Dedifferentiated amniotic fluid mesenchymal stem cell (primary cell): Measurements from ENCODE around the gene TSC22D4.
"Not testable (repeated sequence)": the region's sequence is repeated elsewhere in the genome, so short reads cannot be mapped to it uniquely, and the experiment has no call there.

ENCODE experiments used
- DNase-seq: peaks from one replicate; pipeline ENCODE4 v3.0.0-alpha.2; 2016; ENCODE audit errors: extremely low spot score

Gene TSC22D4

DNA sequence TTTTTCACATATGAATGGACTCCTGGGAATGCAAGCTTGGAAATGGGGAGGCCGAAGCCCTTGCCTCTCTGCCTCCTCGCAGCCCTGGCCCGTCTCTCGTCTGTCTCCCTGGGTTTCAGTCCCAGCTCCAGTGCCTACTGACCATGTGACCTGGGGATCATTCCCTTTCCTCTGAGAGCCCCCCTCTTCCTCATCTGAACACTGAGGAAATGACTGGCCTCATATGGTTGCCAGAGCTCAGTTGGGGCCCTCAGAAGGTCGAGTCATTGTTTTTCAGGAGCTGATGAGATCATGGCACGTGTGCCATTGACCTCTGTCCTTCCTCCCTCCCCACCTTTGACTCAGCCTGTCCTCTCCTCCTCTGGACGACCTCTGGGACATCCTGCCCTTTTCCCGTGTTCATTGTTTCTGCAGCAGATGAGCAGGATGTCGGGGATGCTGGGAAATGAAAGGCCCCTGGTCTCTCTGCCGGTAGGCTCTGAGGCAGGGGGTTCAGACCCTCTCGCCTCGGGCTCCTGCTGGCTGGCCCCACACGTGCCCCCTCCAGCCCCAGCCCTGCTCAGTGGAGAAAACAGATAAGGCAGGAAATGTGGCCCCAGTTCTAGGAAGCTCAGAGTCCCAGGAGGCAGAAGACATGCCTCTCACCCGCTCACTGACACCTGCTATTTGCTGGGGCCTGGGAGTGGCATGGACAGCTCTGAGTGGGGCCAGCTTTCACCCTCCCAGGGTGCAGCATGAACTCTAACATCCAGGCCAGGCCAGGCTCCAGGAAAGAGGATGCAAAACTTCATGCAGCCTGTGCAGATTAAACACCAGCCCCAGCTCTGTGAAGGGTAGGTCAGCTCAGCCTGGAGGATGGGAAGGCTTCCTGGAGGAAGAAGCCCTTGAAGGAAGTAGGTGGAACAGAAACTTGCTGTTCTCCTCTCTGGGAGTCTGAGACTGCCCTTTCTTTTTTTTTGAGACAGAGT lies 34.4 kb downstream of the TSC22D4 start:
- no peak for DNase-seq

DNA sequence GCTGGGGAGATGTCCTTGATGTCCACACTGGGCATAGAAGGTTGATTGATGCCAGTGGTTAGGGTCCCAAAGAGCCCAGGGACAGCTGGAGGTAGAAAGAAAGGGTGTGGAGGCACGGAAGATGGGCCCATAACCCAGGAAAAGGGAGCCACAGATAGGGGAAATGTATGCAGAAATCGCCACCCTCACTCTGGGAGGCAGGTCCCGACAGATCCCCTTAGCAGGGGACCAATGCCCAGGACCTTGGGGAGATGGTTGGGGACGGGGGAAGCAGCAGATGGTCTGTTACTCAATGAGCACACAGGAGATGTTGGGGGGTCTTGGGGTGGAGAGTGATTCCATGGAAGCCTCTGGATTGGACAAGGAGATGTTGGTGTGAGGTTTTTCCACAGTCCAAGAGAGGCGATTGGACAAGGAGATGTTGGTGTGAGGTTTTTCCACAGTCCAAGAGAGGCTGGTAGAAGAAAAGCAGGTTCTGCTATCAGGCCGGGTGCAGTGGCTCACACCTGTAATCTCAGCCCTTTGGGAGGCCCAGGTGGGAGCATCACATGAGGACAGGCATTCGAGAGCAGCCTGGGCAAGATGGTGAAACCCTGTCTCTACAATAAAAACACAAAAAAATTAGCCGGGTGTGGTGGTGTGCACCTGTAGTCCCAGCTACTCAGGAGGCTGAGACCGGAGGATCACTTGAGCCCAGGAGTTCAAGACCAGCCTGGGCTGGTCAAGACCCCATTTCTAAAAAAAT lies 35.7 kb downstream of the TSC22D4 start:
- no peak for DNase-seq

DNA sequence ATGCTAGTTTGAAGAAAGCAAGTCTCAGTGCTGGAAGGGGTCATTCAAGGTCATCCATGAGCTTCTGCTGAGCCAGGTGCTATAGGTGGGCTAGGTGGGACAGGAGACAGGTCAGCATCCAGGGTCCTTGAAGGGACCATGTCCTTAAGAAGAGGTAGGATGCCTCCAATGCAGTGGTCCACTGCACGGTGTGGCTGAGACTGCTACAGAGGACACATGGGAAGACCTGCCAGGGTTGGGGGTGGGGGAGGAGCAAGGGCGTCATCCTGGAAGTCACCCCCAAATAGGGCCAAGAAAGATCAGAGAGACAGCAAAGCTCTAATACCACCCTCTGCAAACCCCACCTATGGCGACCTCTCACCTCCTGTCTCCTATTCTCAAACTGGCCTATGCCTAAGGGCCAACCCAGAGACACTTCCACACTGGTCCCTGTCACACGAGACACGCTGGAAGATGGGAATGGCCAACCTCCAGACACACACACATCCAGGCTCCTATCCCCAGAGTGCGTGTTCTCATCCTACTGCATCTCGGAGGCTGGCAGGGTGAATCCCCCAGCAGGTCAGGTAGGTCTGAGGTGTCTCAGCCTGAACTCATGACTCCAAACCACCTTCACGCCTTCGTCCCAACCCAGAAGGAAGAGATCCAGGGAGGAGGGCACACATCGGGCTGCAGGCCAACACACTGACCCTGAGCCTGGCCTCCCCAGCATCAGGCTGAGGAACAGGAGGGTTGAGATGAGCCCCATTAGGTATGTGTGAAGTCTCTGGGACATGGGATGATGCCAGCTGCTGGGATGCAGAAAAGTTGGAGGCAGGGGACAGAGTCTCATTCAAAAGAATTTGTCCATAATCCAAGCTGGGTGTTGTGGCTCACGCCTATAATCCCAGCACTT lies 37.1 kb downstream of the TSC22D4 start:
- no peak for DNase-seq

DNA sequence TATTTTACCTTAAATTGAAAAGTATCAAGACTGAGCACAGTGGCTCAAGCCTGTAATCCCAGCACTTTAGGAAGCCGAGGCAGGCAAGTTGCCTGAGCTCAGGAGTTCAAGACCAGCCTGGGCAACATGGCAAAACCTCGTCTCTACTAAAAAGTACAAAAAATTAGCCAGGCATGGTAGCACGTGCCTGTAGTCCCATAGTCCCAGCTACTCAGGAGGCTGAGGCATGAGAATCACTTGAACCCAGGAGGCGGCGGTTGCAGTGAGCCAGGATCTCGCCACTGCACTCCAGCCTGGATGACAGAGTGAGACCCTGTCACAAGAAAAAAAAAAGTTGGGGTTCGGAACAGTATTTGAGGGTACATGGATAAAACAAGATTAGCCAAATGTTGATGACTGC lies 39.8 kb downstream of the TSC22D4 start:
- DNase-seq = not testable (repeated sequence)

DNA sequence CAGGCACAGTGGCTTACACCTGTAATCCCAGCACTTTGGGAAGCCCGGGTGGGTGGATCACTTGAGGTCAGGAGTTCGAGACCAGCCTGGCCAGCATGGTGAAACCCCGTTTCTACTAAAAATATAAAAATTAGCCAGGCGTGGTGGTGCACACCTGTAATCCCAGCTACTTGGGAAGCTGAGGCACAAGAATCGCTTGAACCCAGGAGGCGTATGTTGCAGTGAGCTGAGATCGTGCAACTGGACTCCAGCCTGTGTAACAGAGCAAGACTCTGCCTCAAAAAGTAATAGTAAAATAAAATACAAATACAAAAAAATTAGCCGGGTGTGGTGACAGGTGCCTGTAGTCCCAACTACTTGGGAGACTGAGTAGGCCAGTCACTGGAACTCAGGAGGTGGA lies 40.3 kb downstream of the TSC22D4 start:
- DNase-seq = not testable (repeated sequence)

DNA sequence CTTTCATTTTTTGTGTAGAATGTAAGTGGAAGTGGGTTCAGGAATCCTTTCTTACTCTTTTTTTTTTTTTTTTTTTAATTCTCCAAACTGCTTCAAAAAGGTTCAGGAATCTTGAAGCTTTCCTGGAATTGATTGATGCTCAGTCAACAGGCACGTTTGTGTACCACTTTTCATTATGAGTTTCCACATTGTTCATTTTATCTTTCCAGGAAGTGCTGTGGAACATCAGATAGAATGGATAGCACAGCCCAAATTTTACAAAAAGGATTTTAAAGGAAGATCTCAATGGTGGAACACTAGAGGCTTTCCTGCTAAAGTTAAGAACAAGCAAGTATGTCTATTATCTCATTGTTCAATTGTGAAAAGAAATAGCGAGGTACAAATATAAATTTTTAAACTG lies 40.8 kb downstream of the TSC22D4 start:
- DNase-seq = no peak

DNA sequence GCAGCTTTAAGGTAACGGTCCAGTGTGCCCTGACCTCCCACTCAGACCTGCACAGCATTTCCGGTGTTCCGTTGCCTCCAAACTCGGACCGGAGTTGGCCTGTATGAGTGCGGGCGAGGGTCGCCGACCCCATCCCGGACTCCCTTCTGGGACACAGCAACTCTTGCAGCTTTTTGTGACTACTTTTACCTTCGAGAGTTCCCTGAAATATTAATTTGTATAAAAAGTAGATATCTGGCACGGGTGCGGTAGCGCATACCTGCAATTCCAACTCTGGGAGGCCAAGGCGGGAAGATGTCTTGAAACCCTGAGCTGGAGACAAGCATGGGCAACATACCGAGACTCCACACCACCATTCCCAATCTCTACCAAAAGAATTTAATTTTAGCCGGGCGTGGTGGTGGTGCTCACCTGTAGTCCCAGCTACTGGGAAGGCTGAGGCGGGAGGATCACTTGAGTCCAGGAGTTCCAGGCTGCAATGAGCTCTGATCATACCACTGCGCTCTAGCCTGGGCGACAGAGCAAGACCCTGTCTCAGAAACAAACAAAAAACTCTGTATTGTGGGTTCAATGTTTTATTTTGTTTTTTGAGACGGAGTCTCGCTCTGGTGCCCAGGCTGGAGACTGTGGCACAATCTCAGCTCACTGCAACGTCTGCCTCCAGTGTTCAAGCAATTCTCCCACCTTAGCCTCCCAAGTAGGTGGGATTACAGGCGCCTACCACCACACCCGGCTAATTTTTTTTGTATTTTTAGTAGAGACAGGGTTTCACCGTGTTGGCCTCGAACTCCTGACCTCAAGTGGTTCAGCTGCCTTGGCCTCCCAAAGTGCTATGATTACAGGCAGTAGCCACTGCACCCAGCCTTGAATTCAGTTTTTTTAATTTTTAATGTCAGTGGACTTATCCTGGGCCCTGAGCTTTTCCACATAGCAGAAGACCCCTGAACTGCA lies 41.6 kb downstream of the TSC22D4 start:
- DNase-seq = no peak

DNA sequence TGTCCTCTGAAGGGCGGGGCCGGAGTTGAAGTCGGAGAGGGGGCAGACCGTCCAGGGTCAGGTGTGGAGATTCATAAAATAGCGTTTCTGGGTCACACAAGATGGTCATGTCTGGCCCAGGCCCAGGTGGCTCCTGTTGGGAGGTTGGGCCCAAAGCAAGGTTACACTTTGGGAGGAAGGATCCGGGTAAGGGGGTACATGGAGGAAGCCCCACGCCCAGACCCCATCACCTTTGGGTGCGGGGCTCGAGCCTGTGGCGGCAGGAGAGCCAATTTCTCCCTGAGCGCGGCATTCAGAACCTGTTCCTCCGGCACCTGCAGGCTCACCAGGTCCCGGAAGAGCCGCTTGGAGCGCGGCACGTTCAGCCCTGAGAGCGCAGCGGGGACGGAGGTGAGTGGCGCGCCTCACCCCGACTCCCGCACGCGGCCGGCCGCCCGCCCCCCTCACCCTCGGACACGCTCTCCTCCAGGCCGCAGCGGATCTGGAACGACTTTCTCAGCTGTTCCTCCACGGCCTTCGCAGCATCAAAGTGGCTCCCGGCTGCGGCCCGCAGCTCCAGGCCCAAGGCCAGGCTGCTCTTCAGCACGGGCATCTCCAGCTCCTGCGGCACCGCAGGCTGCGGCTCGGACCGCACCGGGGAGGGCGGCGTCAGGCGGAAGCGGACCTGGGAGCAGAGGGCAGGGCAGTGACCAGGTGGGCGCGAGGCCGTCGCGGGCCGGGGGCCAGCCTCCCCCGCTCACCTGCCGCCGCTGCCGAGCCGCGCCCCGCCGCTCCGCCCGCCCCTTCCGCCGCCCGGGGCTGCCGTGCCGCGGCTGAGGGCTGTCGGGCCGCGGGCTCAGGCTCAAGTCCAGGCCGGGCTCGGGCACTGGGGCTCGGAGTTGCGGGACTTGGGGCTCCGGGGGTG lies 43.4 kb downstream of the TSC22D4 start:
- peak; percentile 15 for DNase-seq

DNA sequence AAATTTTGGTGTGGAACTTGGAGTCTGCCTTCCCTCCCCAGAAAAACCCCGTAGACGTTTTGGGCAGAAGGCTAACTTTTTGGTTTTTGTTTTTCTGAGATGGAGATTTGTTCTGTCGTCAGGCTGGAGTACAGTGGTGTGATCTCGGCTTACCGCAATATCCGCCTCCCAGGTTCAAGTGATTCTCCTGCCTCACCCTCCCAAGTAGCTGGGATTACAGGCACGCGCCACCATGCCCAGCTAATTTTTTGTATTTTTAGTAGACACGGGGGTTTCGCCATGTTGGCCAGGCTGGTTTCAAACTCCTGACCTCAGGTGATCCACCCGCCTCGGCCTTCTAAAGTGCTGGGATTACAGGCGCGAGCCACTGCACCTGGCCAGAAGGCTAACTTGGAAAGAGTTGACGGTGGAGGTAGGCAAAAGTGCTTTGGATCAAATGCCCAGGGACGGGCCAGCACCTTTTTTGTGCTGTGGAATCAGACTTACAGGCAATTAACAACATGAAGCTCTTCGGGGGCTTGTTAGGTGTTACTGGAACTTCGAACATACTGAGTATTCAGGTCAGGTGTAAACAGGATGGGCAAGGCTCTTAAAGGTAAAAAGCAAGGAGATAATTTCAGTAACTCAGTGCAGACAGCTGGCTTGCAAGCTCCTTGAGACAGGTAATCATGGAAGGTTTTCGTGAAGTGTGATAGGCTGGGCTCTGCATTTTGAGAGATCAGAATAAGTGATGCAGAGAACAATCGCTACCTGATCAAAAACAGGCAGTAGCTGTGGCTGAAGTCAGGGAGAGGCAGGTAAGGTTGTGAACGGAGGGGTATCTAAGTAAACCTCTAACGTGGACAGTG lies 44.5 kb downstream of the TSC22D4 start:
- DNase-seq = no peak

DNA sequence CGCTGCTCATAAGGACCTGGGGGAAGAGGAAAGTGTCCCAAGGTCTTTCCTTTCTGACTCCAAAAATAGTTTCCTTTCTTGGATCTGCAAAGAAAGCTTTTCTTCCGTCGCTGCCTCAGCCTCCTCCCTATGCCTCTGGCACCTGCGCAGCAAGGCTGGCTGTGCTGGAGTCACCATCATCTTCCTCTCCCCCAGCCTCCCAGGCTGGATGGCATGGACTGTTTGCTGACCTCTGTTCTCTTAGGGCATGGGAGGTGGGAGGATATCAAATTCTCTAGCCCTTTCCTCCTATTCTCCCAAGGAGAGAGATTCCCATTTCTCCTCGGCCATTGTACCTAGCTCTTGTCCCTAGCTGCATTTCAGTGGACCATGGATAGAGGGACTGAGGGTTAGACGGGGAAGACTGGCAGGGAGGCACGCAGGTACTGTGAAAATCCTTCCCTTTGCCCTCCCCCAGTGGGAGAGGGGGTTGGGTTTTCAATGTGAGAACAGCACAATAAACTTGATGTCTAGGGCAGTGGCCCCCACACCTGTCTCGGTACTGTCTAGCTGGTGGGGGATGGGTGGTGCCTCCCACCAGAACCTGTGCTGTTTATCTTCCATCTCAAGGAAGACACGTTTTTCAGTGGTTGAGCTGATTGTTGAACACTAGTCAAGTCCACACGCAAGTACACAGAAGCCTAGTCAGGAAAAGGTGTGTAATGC lies 45.3 kb downstream of the TSC22D4 start:
- no peak for DNase-seq

DNA sequence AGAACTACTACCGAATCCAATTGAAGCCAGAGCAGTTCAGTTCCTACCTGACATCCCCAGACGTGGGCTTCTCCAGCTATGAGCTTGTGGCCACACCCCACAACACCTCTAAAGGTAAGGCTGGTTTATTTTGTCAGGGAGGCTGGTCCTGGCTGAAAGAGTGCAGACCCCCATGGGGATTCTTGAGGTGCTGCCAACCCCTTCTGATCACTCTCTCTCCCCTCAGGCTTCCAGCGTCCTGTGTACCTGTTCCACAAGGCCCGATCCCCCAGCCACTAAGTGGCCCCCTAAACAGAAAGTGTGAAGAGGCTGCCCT lies 45.8 kb downstream of the TSC22D4 start:
- DNase-seq = no peak

DNA sequence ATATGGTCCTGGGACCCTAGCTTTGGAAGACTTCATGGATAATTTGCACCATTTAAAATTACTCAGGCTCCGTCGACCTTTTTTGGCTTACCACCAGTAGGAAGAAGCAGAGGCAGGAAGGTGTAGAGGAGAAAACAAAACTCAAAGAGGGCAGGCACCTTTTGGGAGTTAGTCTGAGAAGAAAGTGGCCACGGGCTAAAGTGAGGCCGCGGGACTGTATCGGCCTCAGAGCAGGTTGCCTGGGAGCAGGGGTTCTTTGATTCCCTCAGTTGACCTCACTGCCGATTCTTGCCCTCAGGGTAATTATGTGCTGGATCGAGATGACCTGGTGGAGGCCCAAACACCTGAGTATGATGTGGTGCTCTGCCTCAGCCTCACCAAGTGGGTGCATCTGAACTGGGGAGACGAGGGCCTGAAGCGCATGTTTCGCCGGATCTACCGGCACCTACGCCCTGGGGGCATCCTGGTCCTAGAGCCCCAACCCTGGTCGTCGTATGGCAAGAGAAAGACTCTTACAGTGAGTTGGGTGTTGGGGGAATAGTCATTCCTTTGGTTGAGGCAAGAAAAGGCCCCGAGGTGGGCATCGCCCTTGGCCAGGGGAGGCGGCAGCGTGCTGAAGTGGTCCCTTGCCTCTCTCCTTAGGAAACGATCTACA lies 46.3 kb downstream of the TSC22D4 start:
- no peak for DNase-seq

DNA sequence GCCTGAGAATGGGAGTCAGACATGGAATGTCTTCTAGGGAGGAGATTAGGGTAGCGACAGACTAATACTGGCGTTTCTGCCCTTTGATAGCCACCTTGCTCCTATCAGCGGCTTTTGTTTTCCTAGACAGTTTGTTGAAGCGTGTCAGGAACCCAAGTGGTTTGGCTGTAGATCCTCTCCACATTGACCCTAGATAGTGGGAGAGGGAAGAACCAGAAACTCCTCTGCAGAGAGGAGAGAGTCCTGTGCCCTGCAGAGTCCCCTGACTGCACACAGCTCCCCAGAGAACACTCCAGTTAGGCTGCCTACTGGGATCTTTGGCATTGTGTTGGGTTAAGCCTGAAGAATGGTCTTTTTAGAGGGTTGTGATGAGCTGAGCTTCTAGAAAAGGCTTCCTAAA lies 47.0 kb downstream of the TSC22D4 start:
- DNase-seq = no peak

DNA sequence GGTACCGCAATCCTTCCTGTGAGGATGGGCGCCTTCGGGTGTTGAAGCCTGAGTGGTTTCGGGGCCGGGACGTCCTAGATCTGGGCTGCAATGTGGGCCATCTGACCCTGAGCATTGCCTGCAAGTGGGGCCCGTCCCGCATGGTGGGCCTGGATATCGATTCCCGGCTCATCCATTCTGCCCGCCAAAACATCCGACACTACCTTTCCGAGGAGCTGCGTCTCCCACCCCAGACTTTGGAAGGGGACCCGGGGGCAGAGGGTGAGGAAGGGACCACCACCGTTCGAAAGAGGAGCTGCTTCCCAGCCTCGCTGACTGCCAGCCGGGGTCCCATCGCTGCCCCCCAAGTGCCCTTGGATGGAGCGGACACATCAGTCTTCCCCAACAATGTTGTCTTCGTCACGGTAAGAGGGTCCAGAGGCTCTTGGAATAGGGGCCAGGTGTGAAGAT lies 47.7 kb downstream of the TSC22D4 start:
- DNase-seq = no peak

DNA sequence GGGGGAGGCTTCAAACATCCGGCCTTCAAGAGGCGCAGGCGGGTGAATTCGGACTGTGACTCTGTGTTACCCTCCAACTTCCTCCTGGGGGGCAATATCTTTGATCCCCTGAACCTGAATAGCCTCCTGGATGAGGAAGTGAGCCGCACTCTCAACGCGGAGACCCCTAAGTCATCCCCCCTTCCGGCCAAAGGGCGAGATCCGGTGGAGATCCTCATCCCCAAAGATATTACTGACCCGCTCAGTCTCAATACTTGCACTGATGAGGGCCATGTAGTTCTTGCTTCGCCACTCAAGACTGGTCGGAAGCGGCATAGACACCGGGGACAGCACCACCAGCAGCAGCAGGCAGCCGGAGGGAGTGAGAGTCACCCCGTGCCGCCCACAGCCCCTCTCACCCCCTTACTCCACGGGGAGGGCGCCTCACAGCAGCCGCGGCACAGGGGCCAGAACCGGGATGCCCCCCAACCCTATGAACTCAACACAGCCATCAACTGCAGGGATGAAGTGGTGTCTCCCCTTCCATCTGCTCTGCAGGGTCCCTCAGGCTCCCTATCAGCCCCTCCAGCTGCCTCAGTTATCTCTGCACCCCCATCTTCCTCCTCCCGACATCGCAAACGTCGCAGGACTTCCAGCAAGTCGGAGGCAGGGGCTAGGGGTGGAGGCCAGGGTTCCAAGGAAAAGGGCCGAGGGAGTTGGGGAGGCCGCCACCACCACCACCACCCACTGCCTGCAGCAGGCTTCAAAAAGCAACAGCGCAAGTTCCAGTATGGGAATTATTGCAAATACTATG lies 48.3 kb downstream of the TSC22D4 start:
- DNase-seq = no peak

DNA sequence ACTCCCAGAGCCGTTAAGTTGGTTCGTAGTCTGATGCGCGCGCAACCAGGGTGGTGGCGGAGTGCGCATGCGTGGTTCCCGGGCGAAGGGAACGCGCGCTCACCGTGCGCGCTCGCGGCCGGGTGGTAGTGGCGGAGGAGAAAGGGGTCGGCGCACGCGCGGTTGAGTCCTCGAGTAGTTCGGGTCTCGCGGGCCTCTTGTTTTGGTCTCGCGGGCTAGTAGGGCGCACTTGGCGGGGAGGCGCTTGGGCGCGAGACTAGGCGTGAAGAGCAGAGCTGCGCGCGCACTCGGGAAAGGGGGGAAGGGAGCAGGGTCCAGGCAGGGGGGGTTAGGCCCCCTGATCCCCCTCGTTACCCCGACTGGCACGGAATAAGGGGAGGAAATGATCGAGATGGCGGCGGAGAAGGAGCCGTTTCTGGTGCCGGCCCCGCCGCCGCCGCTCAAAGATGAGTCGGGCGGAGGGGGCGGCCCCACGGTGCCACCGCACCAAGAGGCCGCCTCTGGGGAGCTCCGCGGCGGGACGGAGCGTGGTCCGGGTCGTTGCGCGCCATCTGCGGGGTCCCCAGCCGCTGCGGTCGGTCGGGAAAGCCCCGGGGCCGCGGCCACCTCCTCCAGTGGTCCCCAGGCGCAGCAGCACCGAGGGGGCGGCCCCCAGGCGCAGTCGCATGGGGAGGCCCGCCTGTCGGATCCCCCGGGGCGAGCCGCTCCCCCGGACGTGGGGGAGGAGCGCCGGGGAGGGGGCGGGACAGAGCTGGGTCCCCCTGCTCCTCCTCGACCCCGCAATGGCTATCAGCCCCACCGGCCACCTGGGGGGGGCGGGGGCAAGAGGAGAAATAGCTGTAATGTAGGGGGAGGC lies 49.1 kb downstream of the TSC22D4 start, which contains the start of gene MEPCE:
Gene MEPCE, plus strand, starts transcription at position 195 of the 856 bp plus-strand sequence. Its CDS starts 188 bp downstream, at position 383.
- peak; percentile 98 for DNase-seq
